Loucy (cell line): ENCODE results near the gene TOR4A.

ENCODE experiments used
- H2AFZ ChIP-seq: fragments of 200-600 bp; sonication (generic); 2 replicates; pipeline ENCODE4 v1.6.0; 2016; ENCODE audit warnings: antibody characterized with exemption, mild to moderate bottlenecking, low read length, moderate library complexity
- H3F3A ChIP-seq: fragments of 200-600 bp; 2 replicates; pipeline ENCODE4 v1.6.0; 2016; ENCODE audit warnings: antibody characterized with exemption, low read depth, mild to moderate bottlenecking
- H3K27me3 ChIP-seq: fragments of 200-600 bp; sonication (generic); 2 replicates; pipeline ENCODE4 v1.6.1; 2014; ENCODE audit warnings: low read length, mild to moderate bottlenecking; ENCODE audit not compliant: insufficient read depth, poor library complexity, severe bottlenecking
- H3K36me3 ChIP-seq: fragments of 200-600 bp; sonication (generic); 2 replicates; pipeline ENCODE4 v1.6.1; 2016; ENCODE audit warnings: low read length; ENCODE audit not compliant: insufficient read depth
- H3K4me1 ChIP-seq: fragments of 200-600 bp; sonication (generic); 2 replicates; pipeline ENCODE4 v1.5.1; 2014; ENCODE audit warnings: low read length, mild to moderate bottlenecking; ENCODE audit not compliant: insufficient read depth, poor library complexity, severe bottlenecking
- H3K4me2 ChIP-seq: fragments of 200-600 bp; sonication (generic); 2 replicates; pipeline ENCODE4 v1.6.0; 2014; ENCODE audit warnings: antibody characterized with exemption, low read length, low read depth, mild to moderate bottlenecking; ENCODE audit not compliant: poor library complexity, severe bottlenecking
- H3K4me3 ChIP-seq: fragments of 200-600 bp; sonication (generic); 2 replicates; pipeline ENCODE4 v1.5.1; 2014; ENCODE audit warnings: low read length, mild to moderate bottlenecking, mixed read lengths; ENCODE audit not compliant: poor library complexity, severe bottlenecking
- H3K79me2 ChIP-seq: fragments of 200-600 bp; sonication (generic); 2 replicates; pipeline ENCODE4 v1.6.1; 2014; ENCODE audit warnings: low read length; ENCODE audit not compliant: insufficient read depth
- H3K9ac ChIP-seq: fragments of 200-600 bp; sonication (generic); 2 replicates; pipeline ENCODE4 v1.6.0; 2014; ENCODE audit warnings: mild to moderate bottlenecking, low read depth, low read length, moderate library complexity; ENCODE audit not compliant: poor library complexity, severe bottlenecking
- H3K9me2 ChIP-seq: fragments of 200-600 bp; sonication (generic); replicated peaks from 2 replicates; pipeline ENCODE4 v1.6.1; 2016; ENCODE audit warnings: low read depth, low read length, mixed read lengths
- H3K9me3 ChIP-seq: fragments of 200-600 bp; sonication (generic); 2 replicates; pipeline ENCODE4 v1.6.1; 2014; ENCODE audit warnings: mild to moderate bottlenecking, antibody characterized with exemption, low read length, low read depth; ENCODE audit not compliant: insufficient read depth
- H4K20me1 ChIP-seq: fragments of 200-600 bp; sonication (generic); 2 replicates; pipeline ENCODE4 v1.6.0; 2014; ENCODE audit warnings: antibody characterized with exemption, low read length, mild to moderate bottlenecking; ENCODE audit not compliant: insufficient read depth, poor library complexity, severe bottlenecking
- CTCF ChIP-seq: fragments of 200-600 bp; sonication (generic); conservative IDR thresholded peaks from 2 replicates; pipeline ENCODE4 v1.5.1; 2014; ENCODE audit warnings: mild to moderate bottlenecking, antibody characterized with exemption, low read length
- EZH2phosphoT487 ChIP-seq: fragments of 200-600 bp; IDR thresholded peaks from 2 replicates; pipeline ENCODE4 v1.6.1; 2018; ENCODE audit warnings: antibody characterized with exemption, mild to moderate bottlenecking, moderate library complexity, borderline replicate concordance

The TOR4A gene

GRCh38 chr9:137303893-137304382 lies 26.4 kb downstream of the TOR4A start:
- no peaks in the 10 kb centered on the region for H3K27me3 ChIP-seq
- no peak overlapping the region for H3K4me2 ChIP-seq
- no peaks in the 10 kb centered on the region for H3K9me3 ChIP-seq
- H3K36me3 ChIP-seq = no peaks in the 10 kb centered on the region
- H3K9me2 ChIP-seq = no peaks in the 10 kb centered on the region
- no peak overlapping the region for H3K4me3 ChIP-seq
- H2AFZ ChIP-seq = no peak overlapping the region
- no peaks in the 10 kb centered on the region for H3K79me2 ChIP-seq
- H3K4me1 ChIP-seq = no peaks in the 10 kb centered on the region
- no peak for TF ChIP-seq EZH2phosphoT487
- no peak for TF ChIP-seq CTCF
- no peaks in the 10 kb centered on the region for H4K20me1 ChIP-seq
- no peaks in the 10 kb centered on the region for H3F3A ChIP-seq
- no peak overlapping the region for H3K9ac ChIP-seq

- Histone ChIP-seq H3K36me3 (no peaks in the 10 kb centered on the region), H3K4me2 (no peak overlapping the region), H3K4me3 (no peak overlapping the region), H3K9me3 (no peaks in the 10 kb centered on the region), H3K27me3 (no peaks in the 10 kb centered on the region), H3F3A (no peaks in the 10 kb centered on the region), H3K4me1 (no peaks in the 10 kb centered on the region), H4K20me1 (no peaks in the 10 kb centered on the region), H3K9me2 (no peaks in the 10 kb centered on the region), H2AFZ (no peak overlapping the region), H3K79me2 (no peaks in the 10 kb centered on the region), H3K9ac (no peak overlapping the region)
- no peak for TF ChIP-seq CTCF
- no peak for TF ChIP-seq EZH2phosphoT487
Measured at GRCh38 chr9:137304383-137305059, 27.0 kb downstream of the TOR4A start.

DNA sequence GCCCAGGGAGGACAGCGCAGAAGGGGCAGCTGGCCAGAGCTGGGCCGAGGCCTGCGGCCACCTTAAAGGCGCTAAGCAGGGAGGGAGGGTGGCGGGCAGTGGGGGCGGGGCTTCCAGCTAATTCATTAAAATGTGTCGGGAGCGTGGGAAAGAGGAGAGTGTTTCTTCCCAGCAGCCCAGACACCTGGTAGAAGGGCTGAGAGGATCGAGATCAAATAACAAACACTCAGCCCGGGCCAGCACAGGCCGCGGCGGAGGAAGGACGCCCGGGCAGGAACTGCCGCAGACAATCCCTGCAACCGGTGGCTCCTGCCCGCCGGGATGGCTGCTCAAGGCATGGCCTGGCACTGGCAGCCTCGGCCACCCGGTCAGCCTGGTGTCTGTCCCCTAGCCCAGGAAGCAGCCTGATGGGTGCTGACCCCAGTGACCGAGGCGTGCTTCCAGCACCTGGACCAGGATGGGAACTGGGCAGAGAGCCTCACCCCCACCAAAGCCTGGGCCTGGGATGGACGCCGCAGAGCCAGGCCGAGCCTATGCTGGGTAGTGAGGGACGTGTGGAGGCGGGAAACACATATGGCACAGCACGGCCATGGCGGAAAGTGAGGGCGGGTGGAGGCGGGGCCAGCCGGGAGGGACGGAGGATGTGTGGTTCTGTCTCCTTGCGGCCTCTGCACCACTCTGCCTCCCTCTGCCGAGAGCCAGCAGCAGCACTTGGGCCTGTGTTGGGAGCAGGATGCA lies 27.7 kb downstream of the TOR4A start:
- H3K9ac ChIP-seq = no peak overlapping the region
- no peaks in the 10 kb centered on the region for H3K4me1 ChIP-seq
- no peaks in the 10 kb centered on the region for H3K9me3 ChIP-seq
- H3K27me3 ChIP-seq = no peaks in the 10 kb centered on the region
- no peaks in the 10 kb centered on the region for H3K9me2 ChIP-seq
- no peak overlapping the region for H3K4me3 ChIP-seq
- no peaks in the 10 kb centered on the region for H3F3A ChIP-seq
- no peaks in the 10 kb centered on the region for H3K36me3 ChIP-seq
- H3K4me2 ChIP-seq = no peak overlapping the region
- no peaks in the 10 kb centered on the region for H4K20me1 ChIP-seq
- H2AFZ ChIP-seq = no peak overlapping the region
- no peaks in the 10 kb centered on the region for H3K79me2 ChIP-seq
- no peak for TF ChIP-seq EZH2phosphoT487
- no peak for TF ChIP-seq CTCF
